Lung (tissue), 12 donors: ENCODE data around the gene P2RX5. TPM values are rescaled to one million over a fixed set of nuclear protein-coding genes. Genes with fewer than 3 reads are reported as not detected.
A peak's percentile ranks its signal among the peaks of the same experiment; 100 is the strongest.

Source experiments
- ATAC-seq: fragments of 200-7000 bp; cut with Tn5 transposase; one replicate; pipeline ENCODE4 v1.9.1; 2020; ENCODE audit warnings: moderate number of reproducible peaks; ENCODE audit not compliant: insufficient read depth, low FRiP score
- DNase-seq, 3 donors: peaks; one replicate each; pipeline ENCODE4 v3.0.0-alpha.2; 2013 to 2017
- H3K27ac ChIP-seq, 2 donors: one replicate each; pipeline ENCODE4 v1.5.1; 2013; ENCODE audit warnings: mild to moderate bottlenecking in 2 of 2, moderate library complexity in 2 of 2, control low read depth in 1 of 2, inconsistent platforms in 1 of 2, low read depth in 1 of 2, low read length in 1 of 2
- H3K27me3 ChIP-seq, 3 donors: one replicate each; pipeline ENCODE4 v1.5.1; 2013; ENCODE audit warnings: low read length in 2 of 3; ENCODE audit not compliant: control insufficient read depth in 3 of 3, insufficient read depth in 3 of 3
- H3K36me3 ChIP-seq, 4 donors: one replicate each; pipeline ENCODE4 v1.5.1; 2013; ENCODE audit warnings: low read length in 4 of 4, mild to moderate bottlenecking in 1 of 4, moderate library complexity in 1 of 4; ENCODE audit not compliant: control insufficient read depth in 4 of 4, insufficient read depth in 4 of 4
- H3K4me1 ChIP-seq, 5 donors: one replicate each; pipeline ENCODE4 v1.5.1; 2013; ENCODE audit warnings: low read length in 5 of 5, mild to moderate bottlenecking in 2 of 5, moderate library complexity in 1 of 5; ENCODE audit not compliant: control insufficient read depth in 5 of 5, insufficient read depth in 5 of 5
- H3K4me3 ChIP-seq: one replicate; pipeline ENCODE4 v1.5.1; 2013; ENCODE audit warnings: mild to moderate bottlenecking, control low read depth, moderate library complexity
- H3K9ac ChIP-seq, 2 donors: one replicate each; pipeline ENCODE4 v1.5.1; 2013; ENCODE audit warnings: low read length in 2 of 2, control low read depth in 1 of 2; ENCODE audit not compliant: insufficient read depth in 1 of 2
- H3K9me3 ChIP-seq, 4 donors: one replicate each; pipeline ENCODE4 v1.5.1; 2013; ENCODE audit warnings: low read length in 3 of 4, mild to moderate bottlenecking in 1 of 4, moderate library complexity in 1 of 4; ENCODE audit not compliant: control insufficient read depth in 4 of 4, insufficient read depth in 3 of 4
- WGBS, 2 donors: extraction: QIAGEN DNeasy Blood & Tissue Kit; methylation state at CpG; one replicate each; pipeline ENCODE4 v1.1.7; 2013; 5-methylcytosine and 5-hydroxymethylcytosine counted together
- polyA plus RNA-seq, 2 donors: library from polyadenylated mRNA; stranded (reverse); fragments of 200-250 nt; gene quantifications; one replicate each; pipeline ENCODE4 v1.2.1, GENCODE V29; 2013
- total RNA-seq, 2 donors: library from RNA; depleted of rRNA in 1 of 2; stranded (reverse); fragments of >200 nt in 1 of 2; gene quantifications; one replicate each; pipeline ENCODE4 v1.2.1, GENCODE V29; 2014 to 2021
- TF ChIP-seq, protein P1 (sequence below): IDR thresholded peaks from 2 replicates; pipeline ENCODE4 v1.5.1; 2012; ENCODE audit warnings: mild to moderate bottlenecking; ENCODE audit errors: control extremely low read depth, extremely low read depth
- donor health status: control.
- donor health status: control.
- donor health status: Bipolar disorder and iron deficiency.
- donor health status: healthy.
- donor health status: DM: yes; HTN: yes; CAD: no.

The P2RX5 gene
- total and polyA plus RNA-seq, 4 donors, result 1.3 to 4.7 (median 3.3) TPM

DNA sequence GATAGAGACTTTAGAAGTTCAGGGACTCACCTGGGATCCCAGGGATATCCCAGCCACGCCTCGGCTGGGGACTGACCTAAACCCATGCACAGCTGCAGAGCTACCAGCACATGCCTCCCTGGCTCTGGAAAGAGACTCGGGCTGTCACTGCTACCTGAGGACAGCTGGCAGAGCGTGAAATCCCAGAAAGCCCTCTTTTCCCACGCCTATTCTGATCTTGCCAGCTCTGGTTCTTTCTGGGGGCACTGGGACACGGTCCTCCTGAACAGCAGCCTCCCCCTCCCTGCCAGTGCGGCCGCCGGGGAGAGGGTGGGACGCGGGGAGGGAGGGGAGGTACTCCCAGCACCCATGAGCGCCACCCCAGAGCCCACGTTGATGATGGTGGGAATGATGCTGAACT is 10.8 kb downstream of the P2RX5 start:
- no peaks in the 10 kb centered on the region for H3K4me1 ChIP-seq
- H3K27me3 ChIP-seq, result peaks cover 0 to 23% (median 3%) of the 10 kb centered on the region in 3 donors
- no peak for DNase-seq
- H3K9me3 ChIP-seq, result no peaks in the 10 kb centered on the region
- TF ChIP-seq, protein P1, sequence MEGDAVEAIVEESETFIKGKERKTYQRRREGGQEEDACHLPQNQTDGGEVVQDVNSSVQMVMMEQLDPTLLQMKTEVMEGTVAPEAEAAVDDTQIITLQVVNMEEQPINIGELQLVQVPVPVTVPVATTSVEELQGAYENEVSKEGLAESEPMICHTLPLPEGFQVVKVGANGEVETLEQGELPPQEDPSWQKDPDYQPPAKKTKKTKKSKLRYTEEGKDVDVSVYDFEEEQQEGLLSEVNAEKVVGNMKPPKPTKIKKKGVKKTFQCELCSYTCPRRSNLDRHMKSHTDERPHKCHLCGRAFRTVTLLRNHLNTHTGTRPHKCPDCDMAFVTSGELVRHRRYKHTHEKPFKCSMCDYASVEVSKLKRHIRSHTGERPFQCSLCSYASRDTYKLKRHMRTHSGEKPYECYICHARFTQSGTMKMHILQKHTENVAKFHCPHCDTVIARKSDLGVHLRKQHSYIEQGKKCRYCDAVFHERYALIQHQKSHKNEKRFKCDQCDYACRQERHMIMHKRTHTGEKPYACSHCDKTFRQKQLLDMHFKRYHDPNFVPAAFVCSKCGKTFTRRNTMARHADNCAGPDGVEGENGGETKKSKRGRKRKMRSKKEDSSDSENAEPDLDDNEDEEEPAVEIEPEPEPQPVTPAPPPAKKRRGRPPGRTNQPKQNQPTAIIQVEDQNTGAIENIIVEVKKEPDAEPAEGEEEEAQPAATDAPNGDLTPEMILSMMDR, result no peak
- no peak overlapping the region for H3K27ac ChIP-seq
- peak overlapping the region; percentile 13 for H3K4me3 ChIP-seq
- no peak overlapping the region for H3K9ac ChIP-seq
- ATAC-seq, result no peak
- 33 to 50% methylated on average over 8 to 13 of the region's 13 CpGs for WGBS, 2 donors
- no peaks in the 10 kb centered on the region for H3K36me3 ChIP-seq

DNA sequence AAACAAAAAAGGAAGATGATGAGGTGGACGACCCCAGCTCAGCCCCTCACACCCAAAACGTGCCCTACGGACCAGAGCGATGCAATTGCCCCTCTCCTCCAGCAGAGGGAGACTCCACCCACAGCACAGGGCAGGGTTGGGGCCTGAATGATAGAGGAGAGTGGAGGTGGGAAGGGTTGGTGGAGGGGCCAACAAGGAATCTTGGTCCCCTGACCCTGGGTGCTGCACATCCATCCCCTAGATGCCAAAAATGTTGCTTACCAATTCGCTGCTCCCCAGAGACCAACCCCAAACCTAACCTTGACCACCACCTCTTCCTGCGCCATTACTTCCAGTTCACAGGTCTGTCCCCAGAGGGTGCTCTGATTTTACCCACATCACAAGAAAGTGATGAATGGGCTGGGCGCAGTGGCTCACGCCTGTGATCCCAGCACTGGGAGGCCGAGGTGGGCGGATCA is 12.9 kb downstream of the P2RX5 start:
- 28 to 33% methylated on average over 10 of the region's 10 CpGs for WGBS, 2 donors
- TF ChIP-seq, protein P1, result peak; percentile 52
- Histone ChIP-seq H3K27ac (no peak overlapping the region), H3K36me3 (no peaks in the 10 kb centered on the region), H3K4me3 (no peak overlapping the region), H3K9ac (no peak overlapping the region), H3K27me3 (peaks cover 0 to 13% (median 3%) of the 10 kb centered on the region in 3 donors), H3K4me1 (no peaks in the 10 kb centered on the region), H3K9me3 (no peaks in the 10 kb centered on the region)
- ATAC-seq, result no peak
- no peak for DNase-seq

DNA sequence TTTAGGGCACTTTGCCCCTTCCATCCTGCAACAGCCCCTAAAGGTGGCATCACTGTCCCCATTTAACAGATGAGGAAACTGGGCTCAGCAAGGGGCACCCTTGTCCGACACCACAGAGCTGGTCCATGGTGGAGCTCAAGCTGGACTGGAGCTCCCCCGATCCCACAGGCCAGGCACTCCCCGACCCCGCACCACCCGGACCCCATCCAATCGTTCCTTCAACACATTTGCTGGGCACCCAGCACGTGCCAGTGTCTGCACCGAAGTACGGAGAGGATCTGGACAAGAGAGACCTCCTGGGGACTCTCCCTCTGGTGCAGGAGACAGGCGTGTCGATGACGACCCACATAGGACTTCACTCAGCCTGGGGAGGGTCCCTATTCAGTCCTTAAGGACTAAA is 13.9 kb downstream of the P2RX5 start:
- DNase-seq, result no peak
- Histone ChIP-seq H3K9ac (no peak overlapping the region), H3K27ac (no peak overlapping the region), H3K27me3 (peaks cover 0 to 13% (median 3%) of the 10 kb centered on the region in 3 donors), H3K4me3 (no peak overlapping the region), H3K36me3 (no peaks in the 10 kb centered on the region), H3K9me3 (no peaks in the 10 kb centered on the region), H3K4me1 (no peaks in the 10 kb centered on the region)
- TF ChIP-seq, protein P1, result no peak
- no peak for ATAC-seq
- WGBS, 2 donors, result 87 to 93% methylated on average over 12 of the region's 12 CpGs

- Histone ChIP-seq H3K27ac (no peak overlapping the region), H3K4me1 (no peaks in the 10 kb centered on the region), H3K4me3 (no peak overlapping the region), H3K27me3 (peaks cover 0 to 13% (median 3%) of the 10 kb centered on the region in 3 donors), H3K36me3 (no peaks in the 10 kb centered on the region), H3K9ac (no peak overlapping the region), H3K9me3 (no peaks in the 10 kb centered on the region)
- no peak for DNase-seq
- WGBS, 2 donors, result 69 to 71% methylated on average over 20 of the region's 20 CpGs
- TF ChIP-seq, protein P1, result no peak
- no peak for ATAC-seq
These were observed 14.4 kb downstream of the P2RX5 start for GRCh38 chr17:3681565-3681964.
